HepG2 (cell line): ENCODE results near the gene CAPN9. TPM values are rescaled to one million over a fixed set of nuclear protein-coding genes. Genes with fewer than 3 reads are reported as not detected.

Source experiments
- BHLHE40 ChIP-seq: IDR thresholded peaks from 2 replicates; pipeline ENCODE4 v1.6.1; 2011; ENCODE audit warnings: low read length, improper control_type of control experiment
- CEBPB ChIP-seq: IDR thresholded peaks from 2 replicates; pipeline ENCODE4 v1.6.1; 2011; ENCODE audit warnings: low read depth, low read length, improper control_type of control experiment, borderline replicate concordance
- FOXC1 ChIP-seq: sonication (generic); formaldehyde crosslinking; IDR thresholded peaks from 2 replicates; pipeline ENCODE4 v1.8.0; 2022; ENCODE audit warnings: mild to moderate bottlenecking, missing genetic modification reagents, borderline replicate concordance
- MAFF ChIP-seq: IDR thresholded peaks from 2 replicates; pipeline ENCODE4 v1.6.1; 2011; ENCODE audit warnings: low read depth, low read length, improper control_type of control experiment
- NR2F6 ChIP-seq, 2 experiments: IDR thresholded peaks; 2 replicates each; pipeline ENCODE4 v1.6.1; 2016; ENCODE audit warnings: antibody characterized with exemption in 1 of 2, mild to moderate bottlenecking in 1 of 2
- SIN3B ChIP-seq: fragments of 150-350 bp; IDR thresholded peaks from 2 replicates; pipeline ENCODE4 v1.6.1; 2014; ENCODE audit warnings: low read length
- TEAD2 ChIP-seq: sonication (generic); formaldehyde crosslinking; IDR thresholded peaks from 2 replicates; pipeline ENCODE4 v1.9.0; 2021; ENCODE audit warnings: missing genetic modification reagents
- ZC3H4 ChIP-seq: sonication (generic); formaldehyde crosslinking; IDR thresholded peaks from 2 replicates; pipeline ENCODE4 v1.4.0; 2020; ENCODE audit warnings: missing genetic modification reagents, borderline replicate concordance
- ZMYM4 ChIP-seq: sonication (generic); formaldehyde crosslinking; IDR thresholded peaks from 2 replicates; pipeline ENCODE4 v1.8.1; 2023; ENCODE audit warnings: mild to moderate bottlenecking, missing genetic modification reagents
- ZNF101 ChIP-seq: sonication (generic); formaldehyde crosslinking; IDR thresholded peaks from 2 replicates; pipeline ENCODE4 v1.4.0; 2020; ENCODE audit warnings: mild to moderate bottlenecking, low read depth, missing genetic modification reagents, borderline replicate concordance
- ZNF44 ChIP-seq: sonication (generic); formaldehyde crosslinking; IDR thresholded peaks from 2 replicates; pipeline ENCODE4 v1.5.1; 2020; ENCODE audit warnings: mild to moderate bottlenecking, missing genetic modification reagents
- ZNF781 ChIP-seq: sonication (generic); formaldehyde crosslinking; IDR thresholded peaks from 2 replicates; pipeline ENCODE4 v1.5.1; 2020; ENCODE audit warnings: borderline replicate concordance, mild to moderate bottlenecking, missing genetic modification reagents; ENCODE audit errors: not compliant biosample characterization
- polyA plus RNA-seq, 8 experiments: library from polyadenylated mRNA; depleted of rRNA in 3 of 8; stranded (reverse) in 7 of 8; unstranded in 1 of 8; fragments of >200 nt; fragmentation: Illumina TruSeq in 4 of 8; extraction: Trizol in 4 of 8; gene quantifications; 2 replicates each; pipeline versions ENCODE4 v1.2.1 to v1.2.3, GENCODE V29; 2011 to 2016; ENCODE audit warnings: low read depth in 4 of 8, missing spikeins in 1 of 8, mixed read lengths in 1 of 8; ENCODE audit not compliant: insufficient read depth in 1 of 8
- total RNA-seq, 5 experiments: library from RNA; depleted of rRNA; stranded (reverse); fragments of >200 nt; fragmentation: Illumina TruSeq; extraction: Trizol; gene quantifications; 2 replicates each; pipeline ENCODE4 v1.2.3, GENCODE V29; 2016; ENCODE audit warnings: low read depth in 1 of 5
- TF ChIP-seq, protein P1 (sequence below): sonication (generic); formaldehyde crosslinking; IDR thresholded peaks from 2 replicates; pipeline ENCODE4 v1.9.0; 2022; ENCODE audit warnings: missing genetic modification reagents, mild to moderate bottlenecking, borderline replicate concordance
- TF ChIP-seq, protein P2 (sequence below): IDR thresholded peaks from 2 replicates; pipeline ENCODE4 v1.6.1; 2016; ENCODE audit warnings: missing biosample characterization, missing genetic modification reagents, low read depth
- TF ChIP-seq, protein P3 (sequence below): conservative IDR thresholded peaks from 2 replicates; pipeline ENCODE4 v1.6.1; 2018; ENCODE audit warnings: missing genetic modification reagents
- TF ChIP-seq, protein P4 (sequence below): sonication (generic); formaldehyde crosslinking; IDR thresholded peaks from 2 replicates; pipeline ENCODE4 v1.4.0; 2020; ENCODE audit warnings: mild to moderate bottlenecking, missing genetic modification reagents

The CAPN9 gene
- total and polyA plus RNA-seq, 2 of the 13 experiments (the other 11 are each of a cell fraction or from before 2014, with no cell fraction given), result 0.04 to 0.31 TPM

DNA sequence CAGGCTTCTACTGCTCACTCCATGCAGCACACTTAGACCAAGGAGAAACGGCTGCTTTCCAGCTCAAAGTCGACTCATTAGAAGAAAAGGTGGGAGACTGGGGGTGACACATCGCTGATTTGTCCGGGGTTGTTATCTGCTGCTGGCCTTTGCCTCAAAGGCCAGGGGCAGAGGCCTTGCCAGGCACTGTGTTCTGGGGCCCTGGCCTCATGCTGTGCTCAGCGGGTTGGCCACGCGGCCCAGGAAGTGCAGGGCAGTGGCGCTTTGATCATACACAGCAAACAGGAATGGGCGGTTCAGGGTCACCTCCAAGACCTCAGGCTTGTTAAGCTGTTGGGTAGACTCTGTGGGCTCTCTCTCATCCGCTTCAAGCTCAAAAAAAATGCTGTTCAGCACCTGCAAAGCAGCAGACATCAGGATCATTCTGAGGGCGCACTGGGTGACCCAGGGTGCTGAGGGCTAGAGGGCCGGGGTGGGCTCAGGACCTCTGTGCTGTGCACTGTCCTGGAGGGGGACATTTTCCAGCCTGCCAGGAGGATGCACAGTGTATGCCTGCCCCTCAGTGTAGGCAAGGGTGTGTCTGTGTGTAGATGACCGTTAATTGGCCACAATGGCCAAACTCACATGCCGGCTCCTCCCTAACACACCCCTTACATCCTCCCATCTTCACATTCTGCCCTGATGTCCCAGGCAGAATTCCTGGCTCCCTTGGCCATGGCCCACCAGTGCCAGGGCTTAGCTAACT, 44.1 kb upstream of the CAPN9 start (continued):
- TF ChIP-seq BHLHE40 (peak; percentile 58; the same call in 1 of the 2 replicates), ZC3H4 (CRISPR knock-in tag) (no peak), CEBPB (no peak), FOXC1 (CRISPR knock-in tag) (0 out of 2 replicates have a peak, but pooled peaks have one; percentile 12), ZNF44 (CRISPR knock-in tag) (peak; percentile 35; the same call in 1 of the 2 replicates), ZMYM4 (CRISPR knock-in tag) (peak; percentile 80), SIN3B (no peak), ZNF101 (CRISPR knock-in tag) (no peak), ZNF781 (CRISPR knock-in tag) (no peak), TEAD2 (CRISPR knock-in tag) (no peak), MAFF (peak; percentile 53), NR2F6 (IDR thresholded peaks at IDR 0.05) (peak; percentile 98), NR2F6 (CRISPR knock-in tag; IDR thresholded peaks at IDR 0.05) (peak; percentile 99)
- TF ChIP-seq, protein P1, sequence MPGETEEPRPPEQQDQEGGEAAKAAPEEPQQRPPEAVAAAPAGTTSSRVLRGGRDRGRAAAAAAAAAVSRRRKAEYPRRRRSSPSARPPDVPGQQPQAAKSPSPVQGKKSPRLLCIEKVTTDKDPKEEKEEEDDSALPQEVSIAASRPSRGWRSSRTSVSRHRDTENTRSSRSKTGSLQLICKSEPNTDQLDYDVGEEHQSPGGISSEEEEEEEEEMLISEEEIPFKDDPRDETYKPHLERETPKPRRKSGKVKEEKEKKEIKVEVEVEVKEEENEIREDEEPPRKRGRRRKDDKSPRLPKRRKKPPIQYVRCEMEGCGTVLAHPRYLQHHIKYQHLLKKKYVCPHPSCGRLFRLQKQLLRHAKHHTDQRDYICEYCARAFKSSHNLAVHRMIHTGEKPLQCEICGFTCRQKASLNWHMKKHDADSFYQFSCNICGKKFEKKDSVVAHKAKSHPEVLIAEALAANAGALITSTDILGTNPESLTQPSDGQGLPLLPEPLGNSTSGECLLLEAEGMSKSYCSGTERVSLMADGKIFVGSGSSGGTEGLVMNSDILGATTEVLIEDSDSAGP (CRISPR knock-in tag), result peak; percentile 87
- TF ChIP-seq, protein P2, sequence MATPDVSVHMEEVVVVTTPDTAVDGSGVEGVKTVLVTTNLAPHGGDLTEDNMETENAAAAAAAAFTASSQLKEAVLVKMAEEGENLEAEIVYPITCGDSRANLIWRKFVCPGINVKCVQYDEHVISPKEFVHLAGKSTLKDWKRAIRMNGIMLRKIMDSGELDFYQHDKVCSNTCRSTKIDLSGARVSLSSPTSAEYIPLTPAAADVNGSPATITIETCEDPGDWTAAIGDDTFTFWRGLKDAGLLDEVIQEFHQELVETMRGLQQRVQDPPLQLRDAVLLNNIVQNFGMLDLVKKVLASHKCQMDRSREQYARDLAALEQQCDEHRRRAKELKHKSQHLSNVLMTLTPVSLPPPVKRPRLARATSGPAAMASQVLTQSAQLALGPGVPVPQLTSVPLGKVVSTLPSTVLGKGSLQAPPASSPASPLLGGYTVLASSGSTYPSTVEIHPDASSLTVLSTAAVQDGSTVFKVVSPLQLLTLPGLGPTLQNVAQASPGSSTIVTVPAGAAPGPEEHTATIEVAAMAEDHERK (CRISPR knock-in tag), result no peak
- TF ChIP-seq, protein P3, sequence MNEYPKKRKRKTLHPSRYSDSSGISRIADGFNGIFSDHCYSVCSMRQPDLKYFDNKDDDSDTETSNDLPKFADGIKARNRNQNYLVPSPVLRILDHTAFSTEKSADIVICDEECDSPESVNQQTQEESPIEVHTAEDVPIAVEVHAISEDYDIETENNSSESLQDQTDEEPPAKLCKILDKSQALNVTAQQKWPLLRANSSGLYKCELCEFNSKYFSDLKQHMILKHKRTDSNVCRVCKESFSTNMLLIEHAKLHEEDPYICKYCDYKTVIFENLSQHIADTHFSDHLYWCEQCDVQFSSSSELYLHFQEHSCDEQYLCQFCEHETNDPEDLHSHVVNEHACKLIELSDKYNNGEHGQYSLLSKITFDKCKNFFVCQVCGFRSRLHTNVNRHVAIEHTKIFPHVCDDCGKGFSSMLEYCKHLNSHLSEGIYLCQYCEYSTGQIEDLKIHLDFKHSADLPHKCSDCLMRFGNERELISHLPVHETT, result peak; percentile 81; the same call in 1 of the 2 replicates
- TF ChIP-seq, protein P4, sequence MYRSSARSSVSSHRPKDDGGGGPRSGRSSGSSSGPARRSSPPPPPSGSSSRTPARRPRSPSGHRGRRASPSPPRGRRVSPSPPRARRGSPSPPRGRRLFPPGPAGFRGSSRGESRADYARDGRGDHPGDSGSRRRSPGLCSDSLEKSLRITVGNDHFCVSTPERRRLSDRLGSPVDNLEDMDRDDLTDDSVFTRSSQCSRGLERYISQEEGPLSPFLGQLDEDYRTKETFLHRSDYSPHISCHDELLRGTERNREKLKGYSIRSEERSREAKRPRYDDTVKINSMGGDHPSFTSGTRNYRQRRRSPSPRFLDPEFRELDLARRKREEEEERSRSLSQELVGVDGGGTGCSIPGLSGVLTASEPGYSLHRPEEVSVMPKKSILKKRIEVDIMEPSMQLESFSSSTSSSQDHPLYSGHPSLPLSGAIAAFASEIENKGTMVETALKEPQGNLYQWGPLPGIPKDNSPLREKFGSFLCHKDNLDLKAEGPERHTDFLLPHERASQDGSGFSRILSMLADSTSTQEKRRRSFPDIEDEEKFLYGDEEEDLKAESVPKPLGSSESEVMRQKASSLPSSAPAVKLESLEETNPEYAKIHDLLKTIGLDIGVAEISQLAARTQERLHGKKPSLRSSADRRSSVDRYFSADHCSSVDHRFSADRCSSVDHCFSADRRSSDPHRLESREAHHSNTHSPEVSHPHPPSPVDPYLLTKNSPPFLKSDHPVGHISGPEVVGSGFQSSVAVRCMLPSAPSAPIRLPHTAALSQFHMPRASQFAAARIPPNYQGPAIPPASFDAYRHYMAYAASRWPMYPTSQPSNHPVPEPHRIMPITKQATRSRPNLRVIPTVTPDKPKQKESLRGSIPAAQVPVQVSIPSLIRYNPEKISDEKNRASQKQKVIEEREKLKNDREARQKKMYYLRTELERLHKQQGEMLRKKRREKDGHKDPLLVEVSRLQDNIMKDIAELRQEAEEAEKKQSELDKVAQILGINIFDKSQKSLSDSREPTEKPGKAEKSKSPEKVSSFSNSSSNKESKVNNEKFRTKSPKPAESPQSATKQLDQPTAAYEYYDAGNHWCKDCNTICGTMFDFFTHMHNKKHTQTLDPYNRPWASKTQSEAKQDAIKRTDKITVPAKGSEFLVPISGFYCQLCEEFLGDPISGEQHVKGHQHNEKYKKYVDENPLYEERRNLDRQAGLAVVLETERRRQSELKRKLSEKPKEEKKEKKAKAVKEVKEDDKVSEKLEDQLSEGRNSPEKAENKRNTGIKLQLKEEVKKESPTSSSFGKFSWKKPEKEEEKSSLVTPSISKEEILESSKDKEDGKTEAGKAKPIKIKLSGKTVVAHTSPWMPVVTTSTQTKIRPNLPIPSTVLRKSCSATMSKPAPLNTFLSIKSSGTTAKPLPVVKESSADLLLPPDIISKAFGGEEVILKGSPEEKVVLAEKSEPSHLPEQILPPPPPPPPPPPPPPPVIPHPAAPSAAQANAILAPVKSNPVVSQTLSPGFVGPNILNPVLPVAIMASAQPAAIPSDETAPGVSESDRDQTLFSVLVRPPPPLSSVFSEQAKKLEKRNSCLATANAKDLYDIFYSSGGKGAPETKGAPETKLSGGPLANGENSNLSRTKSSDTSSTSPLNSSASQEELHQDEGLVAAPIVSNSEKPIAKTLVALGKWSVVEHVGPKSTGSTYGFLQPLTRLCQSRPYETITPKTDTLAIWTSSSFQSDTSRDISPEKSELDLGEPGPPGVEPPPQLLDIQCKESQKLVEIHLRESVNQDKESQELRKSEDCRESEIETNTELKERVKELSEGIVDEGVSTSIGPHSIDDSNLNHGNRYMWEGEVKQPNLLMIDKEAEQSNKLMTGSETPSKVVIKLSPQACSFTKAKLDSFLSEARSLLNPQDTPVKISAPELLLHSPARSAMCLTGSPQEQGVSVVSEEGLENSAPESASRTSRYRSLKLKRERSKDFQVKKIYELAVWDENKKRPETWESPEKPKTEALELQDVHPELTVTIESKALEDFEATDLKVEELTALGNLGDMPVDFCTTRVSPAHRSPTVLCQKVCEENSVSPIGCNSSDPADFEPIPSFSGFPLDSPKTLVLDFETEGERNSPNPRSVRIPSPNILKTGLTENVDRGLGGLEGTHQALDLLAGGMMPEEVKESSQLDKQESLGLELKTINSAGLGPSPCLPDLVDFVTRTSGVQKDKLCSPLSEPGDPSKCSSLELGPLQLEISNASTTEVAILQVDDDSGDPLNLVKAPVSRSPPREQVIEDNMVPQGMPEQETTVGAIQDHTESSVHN (CRISPR knock-in tag), result no peak; the same call in 1 of the 2 replicates
